Astrocyte (in vitro differentiated cells and primary cell): ENCODE measurements around the gene CTSE.

Experiments
- EZH2 ChIP-seq: IDR thresholded peaks from 2 replicates; pipeline ENCODE4 v1.6.1; 2012; ENCODE audit warnings: mild to moderate bottlenecking, low read length, inconsistent platforms; ENCODE audit not compliant: insufficient read depth
- TF ChIP-seq, protein P1 (sequence below): IDR thresholded peaks from 2 replicates; pipeline ENCODE4 v1.5.1; 2011; ENCODE audit warnings: low read depth, mild to moderate bottlenecking, inconsistent platforms, low read length, moderate library complexity; ENCODE audit not compliant: insufficient read depth

DNA sequence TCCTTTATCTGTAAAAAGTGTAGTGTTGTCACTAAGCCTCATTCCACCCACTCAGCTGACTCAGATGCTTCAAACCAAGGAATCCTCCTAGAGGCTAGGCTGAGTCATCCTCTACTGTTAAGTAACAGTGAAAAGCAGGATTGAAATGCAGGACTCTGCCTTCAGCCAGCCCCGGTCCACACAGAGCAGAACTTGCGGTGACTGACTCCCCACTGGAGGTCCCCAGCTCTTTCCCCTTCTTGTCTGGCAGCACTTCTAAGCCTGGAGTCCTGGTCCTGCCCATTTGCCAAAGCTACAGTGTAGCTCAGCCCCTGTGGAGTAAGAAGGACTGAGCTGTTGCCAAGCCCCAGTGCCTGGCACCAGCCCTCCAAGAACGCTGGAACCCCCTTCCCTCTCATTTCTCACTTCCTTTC lies 22.2 kb downstream of the CTSE start:
- TF ChIP-seq, protein P1, sequence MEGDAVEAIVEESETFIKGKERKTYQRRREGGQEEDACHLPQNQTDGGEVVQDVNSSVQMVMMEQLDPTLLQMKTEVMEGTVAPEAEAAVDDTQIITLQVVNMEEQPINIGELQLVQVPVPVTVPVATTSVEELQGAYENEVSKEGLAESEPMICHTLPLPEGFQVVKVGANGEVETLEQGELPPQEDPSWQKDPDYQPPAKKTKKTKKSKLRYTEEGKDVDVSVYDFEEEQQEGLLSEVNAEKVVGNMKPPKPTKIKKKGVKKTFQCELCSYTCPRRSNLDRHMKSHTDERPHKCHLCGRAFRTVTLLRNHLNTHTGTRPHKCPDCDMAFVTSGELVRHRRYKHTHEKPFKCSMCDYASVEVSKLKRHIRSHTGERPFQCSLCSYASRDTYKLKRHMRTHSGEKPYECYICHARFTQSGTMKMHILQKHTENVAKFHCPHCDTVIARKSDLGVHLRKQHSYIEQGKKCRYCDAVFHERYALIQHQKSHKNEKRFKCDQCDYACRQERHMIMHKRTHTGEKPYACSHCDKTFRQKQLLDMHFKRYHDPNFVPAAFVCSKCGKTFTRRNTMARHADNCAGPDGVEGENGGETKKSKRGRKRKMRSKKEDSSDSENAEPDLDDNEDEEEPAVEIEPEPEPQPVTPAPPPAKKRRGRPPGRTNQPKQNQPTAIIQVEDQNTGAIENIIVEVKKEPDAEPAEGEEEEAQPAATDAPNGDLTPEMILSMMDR, result no peak
- TF ChIP-seq EZH2, result no peak
